GM12875 (cell line): ENCODE results near the gene FOXP1.

ENCODE experiments used
- H3K4me3 ChIP-seq: one replicate; pipeline ENCODE4 v1.5.1; 2011; ENCODE audit warnings: low read depth, low read length, control low read depth
- CTCF ChIP-seq: IDR thresholded peaks from 2 replicates; pipeline ENCODE4 v1.5.1; 2011; ENCODE audit warnings: low read depth, mild to moderate bottlenecking, control low read depth, inconsistent platforms, low read length, moderate library complexity, borderline replicate concordance; ENCODE audit not compliant: insufficient read depth

The FOXP1 gene

GRCh38 chr3:70919091-70919490 is 664.4 kb downstream of the FOXP1 start:
- TF ChIP-seq CTCF: no peak
- no peak overlapping the region for H3K4me3 ChIP-seq

GRCh38 chr3:70916375-70917055 is 667.0 kb downstream of the FOXP1 start:
- no peak overlapping the region for H3K4me3 ChIP-seq
- TF ChIP-seq CTCF: no peak

- H3K4me3 ChIP-seq: no peak overlapping the region
- TF ChIP-seq CTCF: no peak
Measured at GRCh38 chr3:70914862-70915261, 668.7 kb downstream of the FOXP1 start.

- no peak for TF ChIP-seq CTCF
- no peak overlapping the region for H3K4me3 ChIP-seq
Measured at GRCh38 chr3:70911719-70912118, 671.8 kb downstream of the FOXP1 start.

GRCh38 chr3:70905491-70905890 is 678.0 kb downstream of the FOXP1 start:
- no peak for TF ChIP-seq CTCF
- H3K4me3 ChIP-seq: no peak overlapping the region
